ENCODE measurements around the gene C12orf42. TPM values are rescaled to one million over a fixed set of nuclear protein-coding genes. Genes with fewer than 3 reads are reported as not detected.

Gene C12orf42
- total and polyA plus RNA-seq, 2 experiments from 2014 or later: not detected

GRCh38 chr12:103494734-103495468 is 867 bp downstream of the C12orf42 start:
- Histone ChIP-seq H3K4me1 (ENCODE audit: low read depth) (no peaks in the 10 kb centered on the region), H3K4me3 (peak overlapping the region; percentile 44), H3K27ac (no peak overlapping the region), H3K36me3 (no peaks in the 10 kb centered on the region), H3K9me3 (ENCODE audit: low read depth) (no peaks in the 10 kb centered on the region), H3K27me3 (peaks cover 38% of the 10 kb centered on the region)
- TF ChIP-seq CTCF (IDR thresholded peaks at IDR 0.05; ENCODE audit: low read depth, low read length): no peak
- no peak for DNase-seq (ENCODE audit: low read depth in 1 of 2, low spot score in 1 of 2)

GRCh38 chr12:103494051-103494733 is 1.6 kb downstream of the C12orf42 start:
- Histone ChIP-seq H3K4me3 (no peak overlapping the region), H3K27me3 (peaks cover 38% of the 10 kb centered on the region), H3K9me3 (ENCODE audit: low read depth) (no peaks in the 10 kb centered on the region), H3K4me1 (ENCODE audit: low read depth) (no peaks in the 10 kb centered on the region), H3K36me3 (no peaks in the 10 kb centered on the region), H3K27ac (no peak overlapping the region)
- TF ChIP-seq CTCF (IDR thresholded peaks at IDR 0.05; ENCODE audit: low read depth, low read length): no peak
- DNase-seq (ENCODE audit: low read depth in 1 of 2, low spot score in 1 of 2): no peak

GRCh38 chr12:103493199-103493598 is 2.6 kb downstream of the C12orf42 start:
- Histone ChIP-seq H3K27ac (no peak overlapping the region), H3K27me3 (peaks cover 38% of the 10 kb centered on the region)
- no peak for TF ChIP-seq CTCF (IDR thresholded peaks at IDR 0.05; ENCODE audit: low read depth, low read length)

GRCh38 chr12:103482365-103482764 is 13.4 kb downstream of the C12orf42 start:
- Histone ChIP-seq H3K9me3 (ENCODE audit: low read depth) (no peaks in the 10 kb centered on the region), H3K27me3 (no peaks in the 10 kb centered on the region), H3K36me3 (no peaks in the 10 kb centered on the region), H3K27ac (no peak overlapping the region), H3K4me1 (ENCODE audit: low read depth) (no peaks in the 10 kb centered on the region), H3K4me3 (no peak overlapping the region)
- no peak for TF ChIP-seq CTCF (IDR thresholded peaks at IDR 0.05; ENCODE audit: low read depth, low read length)
- no peak for DNase-seq (ENCODE audit: low read depth in 1 of 2, low spot score in 1 of 2)

More at GRCh38 chr12:103493199-103493598, 2.6 kb downstream of the C12orf42 start:
- Histone ChIP-seq H3K9me3 (ENCODE audit: low read depth) (no peaks in the 10 kb centered on the region), H3K4me1 (ENCODE audit: low read depth) (no peaks in the 10 kb centered on the region), H3K36me3 (no peaks in the 10 kb centered on the region), H3K4me3 (no peak overlapping the region)
- DNase-seq (ENCODE audit: low read depth in 1 of 2, low spot score in 1 of 2): no peak

- no peak overlapping the region for H3K4me3 ChIP-seq
- H3K27me3 ChIP-seq: no peaks in the 10 kb centered on the region
- H3K36me3 ChIP-seq: no peaks in the 10 kb centered on the region
- no peak for TF ChIP-seq CTCF (IDR thresholded peaks at IDR 0.05; ENCODE audit: low read depth, low read length)
- no peaks in the 10 kb centered on the region for H3K4me1 ChIP-seq (ENCODE audit: low read depth)
- no peak for DNase-seq (ENCODE audit: low read depth in 1 of 2, low spot score in 1 of 2)
- H3K9me3 ChIP-seq (ENCODE audit: low read depth): no peaks in the 10 kb centered on the region
- H3K27ac ChIP-seq: no peak overlapping the region
Measured at GRCh38 chr12:103475073-103475472, 20.7 kb downstream of the C12orf42 start.

Measured in cardiac muscle cell (in vitro differentiated cells and primary cell).